NCI-H1417 (cell line): ENCODE results near the gene NLGN1.

Source experiments
- DNase-seq, 3 experiments: peaks; one replicate each; lab custom pipeline; 2025; lab: John Stamatoyannopoulos, UW

The NLGN1 gene

GRCh38 chr3:173839859-173840258 is 442.3 kb downstream of the NLGN1 start:
- DNase-seq: no peak

- DNase-seq: no peak
Observed at GRCh38 chr3:173841334-173841733, 443.8 kb downstream of the NLGN1 start.

GRCh38 chr3:173843060-173843459 is 445.5 kb downstream of the NLGN1 start:
- no peak for DNase-seq

GRCh38 chr3:173846584-173846983 is 449.0 kb downstream of the NLGN1 start:
- DNase-seq: no peak

- DNase-seq: no peak
Observed at GRCh38 chr3:173849489-173849888, 451.9 kb downstream of the NLGN1 start.

GRCh38 chr3:173857154-173857553 is 459.6 kb downstream of the NLGN1 start:
- no peak for DNase-seq

- no peak for DNase-seq
Observed at GRCh38 chr3:173862701-173863100, 465.2 kb downstream of the NLGN1 start.

- no peak for DNase-seq
Observed at GRCh38 chr3:173863551-173863950, 466.0 kb downstream of the NLGN1 start.

GRCh38 chr3:173865900-173866498 is 468.5 kb downstream of the NLGN1 start:
- peak in 2 of 3 experiments; percentile 16 to 36 for DNase-seq

GRCh38 chr3:173869766-173870165 is 472.2 kb downstream of the NLGN1 start:
- DNase-seq: no peak

GRCh38 chr3:173870976-173871375 is 473.4 kb downstream of the NLGN1 start:
- DNase-seq: no peak

GRCh38 chr3:173875790-173876189 is 478.2 kb downstream of the NLGN1 start:
- DNase-seq: no peak

GRCh38 chr3:173876476-173876875 is 478.9 kb downstream of the NLGN1 start:
- no peak for DNase-seq

- DNase-seq: no peak
Observed at GRCh38 chr3:173887888-173888287, 490.3 kb downstream of the NLGN1 start.

GRCh38 chr3:173889596-173889995 is 492.1 kb downstream of the NLGN1 start:
- DNase-seq: no peak

GRCh38 chr3:173890091-173890490 is 492.5 kb downstream of the NLGN1 start:
- DNase-seq: no peak

- DNase-seq: peak in 1 of 3 experiments; percentile 47
Observed at GRCh38 chr3:173891272-173892100, 493.9 kb downstream of the NLGN1 start.

GRCh38 chr3:173892547-173892946 is 495.0 kb downstream of the NLGN1 start:
- DNase-seq: no peak

GRCh38 chr3:173893066-173893465 is 495.5 kb downstream of the NLGN1 start:
- no peak for DNase-seq

- no peak for DNase-seq
Observed at GRCh38 chr3:173893835-173894234, 496.3 kb downstream of the NLGN1 start.

GRCh38 chr3:173897631-173898030 is 500.1 kb downstream of the NLGN1 start:
- no peak for DNase-seq

GRCh38 chr3:173901649-173902048 is 504.1 kb downstream of the NLGN1 start:
- DNase-seq: no peak

- no peak for DNase-seq
Observed at GRCh38 chr3:173902401-173902800, 504.9 kb downstream of the NLGN1 start.

GRCh38 chr3:173902871-173903270 is 505.3 kb downstream of the NLGN1 start:
- no peak for DNase-seq
